ENCODE data around the gene CEP55.

CEP55 gene

GRCh38 chr10:93570383-93570782 lies 74.0 kb downstream of the CEP55 start:
- ChIA-PET CTCF (no interaction called here), POLR2A (ENCODE audit: low non-redundant PET) (no interaction called here)
- H3K27ac ChIP-seq = no peak overlapping the region
- TF ChIP-seq CTCF (conservative IDR thresholded peaks at IDR 0.05; ENCODE audit: low read depth) = no peak
- DNase-seq (ENCODE audit: low spot score) = no peak

- ChIA-PET POLR2A (ENCODE audit: low non-redundant PET) (no interaction called here), CTCF (no interaction called here)
- no peak for TF ChIP-seq CTCF (conservative IDR thresholded peaks at IDR 0.05; ENCODE audit: low read depth)
- no peak overlapping the region for H3K27ac ChIP-seq
- DNase-seq (ENCODE audit: low spot score) = no peak
Observed at GRCh38 chr10:93572606-93573005, 76.2 kb downstream of the CEP55 start.

GRCh38 chr10:93573051-93573909 lies 76.9 kb downstream of the CEP55 start:
- DNase-seq (ENCODE audit: low spot score) = no peak

GRCh38 chr10:93573924-93574323 lies 77.5 kb downstream of the CEP55 start:
- ChIA-PET POLR2A (ENCODE audit: low non-redundant PET) (no interaction called here), CTCF (interaction anchor here (0.7 kb wide), 1 partner anchor 120 kb away, joined by 3 read pairs; no protein-coding TSS in a partner anchor)
- TF ChIP-seq CTCF (conservative IDR thresholded peaks at IDR 0.05; ENCODE audit: low read depth) = no peak
- DNase-seq (ENCODE audit: low spot score) = no peak
- H3K27ac ChIP-seq = no peak overlapping the region

More at GRCh38 chr10:93573051-93573909, 76.9 kb downstream of the CEP55 start:
- CTCF ChIA-PET = interaction anchor here (0.7 kb wide), 1 partner anchor 120 kb away, joined by 3 read pairs; no protein-coding TSS in a partner anchor
- TF ChIP-seq CTCF (conservative IDR thresholded peaks at IDR 0.05; ENCODE audit: low read depth) = no peak
- H3K27ac ChIP-seq = no peak overlapping the region
- POLR2A ChIA-PET (ENCODE audit: low non-redundant PET) = no interaction called here

GRCh38 chr10:93576888-93577287 lies 80.5 kb downstream of the CEP55 start:
- TF ChIP-seq CTCF (conservative IDR thresholded peaks at IDR 0.05; ENCODE audit: low read depth) = no peak
- ChIA-PET CTCF (no interaction called here), POLR2A (ENCODE audit: low non-redundant PET) (no interaction called here)
- no peak overlapping the region for H3K27ac ChIP-seq
- no peak for DNase-seq (ENCODE audit: low spot score)

GRCh38 chr10:93577565-93577964 lies 81.2 kb downstream of the CEP55 start:
- H3K27ac ChIP-seq = no peak overlapping the region
- ChIA-PET CTCF (interaction anchor here (0.6 to 0.7 kb wide), 3 partner anchors 26 to 526 kb away, joined by 3 to 4 read pairs (median 3); no protein-coding TSS in a partner anchor), POLR2A (ENCODE audit: low non-redundant PET) (no interaction called here)
- no peak for TF ChIP-seq CTCF (conservative IDR thresholded peaks at IDR 0.05; ENCODE audit: low read depth)
- no peak for DNase-seq (ENCODE audit: low spot score)
